ENCODE measurements around the gene ATP2A3. TPM values are rescaled to one million over a fixed set of nuclear protein-coding genes. Genes with fewer than 3 reads are reported as not detected.

The ATP2A3 gene
- total RNA-seq, 1 experiment from 2014 or later, result 101 TPM

- Histone ChIP-seq H3K79me2 (ENCODE audit: low read length) (peaks cover 59% of the 10 kb centered on the region), H3K27ac (ENCODE audit: low read length) (peak overlapping the region; percentile 90)
Measured at GRCh38 chr17:3954976-3955672, 9.1 kb downstream of the ATP2A3 start.

DNA sequence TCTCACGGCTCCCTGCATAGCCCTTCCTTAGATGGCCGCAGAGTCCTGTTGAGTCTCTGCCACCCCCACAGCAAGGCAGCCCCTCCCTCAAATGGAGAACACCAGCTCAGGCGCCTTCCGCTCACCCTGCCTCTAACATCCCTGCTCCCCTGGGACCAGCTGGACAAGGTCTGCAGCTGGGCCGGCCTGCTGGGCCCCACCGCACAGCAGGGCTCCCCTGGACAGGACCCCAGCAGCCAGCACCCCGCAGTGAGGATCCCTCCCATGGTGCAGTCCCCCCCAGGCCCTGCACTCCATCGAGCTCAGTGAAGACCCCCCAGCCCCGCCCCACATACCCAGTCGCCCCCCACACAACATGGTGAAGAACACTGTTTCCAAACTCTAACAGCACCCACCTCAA is 10.2 kb downstream of the ATP2A3 start:
- H3K27ac ChIP-seq (ENCODE audit: low read length), result 0 out of 2 replicates have a peak overlapping the region, but pooled peaks have one; percentile 21
- H3K4me3 ChIP-seq (ENCODE audit: low read length), result no peak overlapping the region
- no peak overlapping the region for H3K4me2 ChIP-seq (ENCODE audit: low read depth, low read length, poor library complexity, severe bottlenecking)
- H2AFZ ChIP-seq (ENCODE audit: low read length), result no peak overlapping the region
- DNase-seq, result no peak
- H3K4me1 ChIP-seq (ENCODE audit: low read length), result peaks cover 31% of the 10 kb centered on the region
- no peaks in the 10 kb centered on the region for H3K9me2 ChIP-seq (replicated peaks; ENCODE audit: insufficient read depth, low read length)
- no peak overlapping the region for H3K9ac ChIP-seq (ENCODE audit: low read length)
- H3K9me3 ChIP-seq (ENCODE audit: low read length), result no peaks in the 10 kb centered on the region
- H4K20me1 ChIP-seq (ENCODE audit: insufficient read depth, low read depth, low read length), result peaks cover 65% of the 10 kb centered on the region
- no peaks in the 10 kb centered on the region for H3K27me3 ChIP-seq (ENCODE audit: low read length)
- peaks cover 42% of the 10 kb centered on the region for H3K36me3 ChIP-seq (ENCODE audit: insufficient read depth, low read length)
- H3K79me2 ChIP-seq (ENCODE audit: low read length), result peaks cover 49% of the 10 kb centered on the region

More at GRCh38 chr17:3954976-3955672, 9.1 kb downstream of the ATP2A3 start:
- DNase-seq, result no peak
- H4K20me1 ChIP-seq (ENCODE audit: insufficient read depth, low read depth, low read length), result peaks cover 75% of the 10 kb centered on the region
- H3K9me2 ChIP-seq (replicated peaks; ENCODE audit: insufficient read depth, low read length), result no peaks in the 10 kb centered on the region
- H3K27me3 ChIP-seq (ENCODE audit: low read length), result no peaks in the 10 kb centered on the region
- H3K4me3 ChIP-seq (ENCODE audit: low read length), result no peak overlapping the region
- peaks cover 41% of the 10 kb centered on the region for H3K4me1 ChIP-seq (ENCODE audit: low read length)
- H2AFZ ChIP-seq (ENCODE audit: low read length), result no peak overlapping the region
- H3K9me3 ChIP-seq (ENCODE audit: low read length), result no peaks in the 10 kb centered on the region
- H3K4me2 ChIP-seq (ENCODE audit: low read depth, low read length, poor library complexity, severe bottlenecking), result no peak overlapping the region
- no peak overlapping the region for H3K9ac ChIP-seq (ENCODE audit: low read length)
- peaks cover 48% of the 10 kb centered on the region for H3K36me3 ChIP-seq (ENCODE audit: insufficient read depth, low read length)

DNA sequence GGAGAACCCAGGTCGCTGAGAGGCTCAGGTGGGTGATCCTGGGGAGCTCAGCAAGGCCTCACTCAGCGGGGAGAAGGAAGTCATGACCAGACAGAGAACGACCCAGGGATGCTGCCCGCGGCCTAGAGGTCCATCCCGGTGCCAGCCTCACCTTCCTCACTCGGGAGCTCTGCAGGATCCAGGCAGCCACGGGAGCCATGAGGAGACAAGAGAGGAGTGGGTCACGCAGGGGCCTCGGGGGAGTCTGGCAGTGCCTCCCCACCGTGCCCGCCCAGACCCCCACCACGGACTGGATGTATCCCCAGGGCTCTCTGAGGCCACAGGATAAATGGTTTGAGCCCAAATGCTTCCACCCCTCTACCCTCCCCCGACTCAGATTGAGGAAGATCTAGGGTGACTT is 10.7 kb downstream of the ATP2A3 start:
- H3K79me2 ChIP-seq (ENCODE audit: low read length), result peaks cover 46% of the 10 kb centered on the region

DNA sequence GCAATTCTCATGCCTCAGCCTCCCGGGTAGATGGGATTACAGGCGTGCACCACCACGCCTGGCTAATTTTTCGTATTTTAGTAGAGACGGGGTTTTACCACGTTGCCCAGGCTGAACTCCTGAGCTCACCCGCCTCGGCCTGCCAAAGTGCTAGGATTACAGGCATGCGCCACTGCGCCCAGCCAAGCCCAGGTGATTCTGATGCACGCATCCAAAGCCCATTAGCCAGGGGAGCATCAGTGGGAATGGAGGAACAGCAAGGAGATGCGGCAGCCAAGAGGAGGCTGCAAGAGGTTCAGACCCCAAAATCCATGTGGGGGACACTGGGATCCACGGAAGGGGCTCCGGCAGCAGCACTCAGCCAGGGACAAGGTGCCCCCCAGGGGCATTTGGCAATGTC is 12.1 kb downstream of the ATP2A3 start:
- Histone ChIP-seq H3K79me2 (ENCODE audit: low read length) (peaks cover 33% of the 10 kb centered on the region), H3K27me3 (ENCODE audit: low read length) (no peaks in the 10 kb centered on the region), H3K4me2 (ENCODE audit: low read depth, low read length, poor library complexity, severe bottlenecking) (no peak overlapping the region), H3K36me3 (ENCODE audit: insufficient read depth, low read length) (peaks cover 42% of the 10 kb centered on the region; the same call in 1 of the 2 replicates), H3K4me3 (ENCODE audit: low read length) (no peak overlapping the region), H3K4me1 (ENCODE audit: low read length) (peaks cover 15% of the 10 kb centered on the region), H3K9ac (ENCODE audit: low read length) (no peak overlapping the region), H2AFZ (ENCODE audit: low read length) (no peak overlapping the region), H3K9me2 (replicated peaks; ENCODE audit: insufficient read depth, low read length) (no peaks in the 10 kb centered on the region), H3K9me3 (ENCODE audit: low read length) (no peaks in the 10 kb centered on the region), H4K20me1 (ENCODE audit: insufficient read depth, low read depth, low read length) (peaks cover 62% of the 10 kb centered on the region), H3K27ac (ENCODE audit: low read length) (no peak overlapping the region)
- no peak for DNase-seq

More for the DNA sequence above, 10.7 kb downstream of the ATP2A3 start:
- no peak for DNase-seq
- no peak overlapping the region for H3K27ac ChIP-seq (ENCODE audit: low read length)
- H3K4me2 ChIP-seq (ENCODE audit: low read depth, low read length, poor library complexity, severe bottlenecking), result no peak overlapping the region
- H3K36me3 ChIP-seq (ENCODE audit: insufficient read depth, low read length), result peaks cover 42% of the 10 kb centered on the region
- H4K20me1 ChIP-seq (ENCODE audit: insufficient read depth, low read depth, low read length), result peaks cover 63% of the 10 kb centered on the region
- no peak overlapping the region for H2AFZ ChIP-seq (ENCODE audit: low read length)
- no peak overlapping the region for H3K9ac ChIP-seq (ENCODE audit: low read length)
- no peaks in the 10 kb centered on the region for H3K9me3 ChIP-seq (ENCODE audit: low read length)
- no peaks in the 10 kb centered on the region for H3K9me2 ChIP-seq (replicated peaks; ENCODE audit: insufficient read depth, low read length)
- no peaks in the 10 kb centered on the region for H3K27me3 ChIP-seq (ENCODE audit: low read length)
- H3K4me1 ChIP-seq (ENCODE audit: low read length), result peaks cover 28% of the 10 kb centered on the region
- H3K4me3 ChIP-seq (ENCODE audit: low read length), result no peak overlapping the region

DNA sequence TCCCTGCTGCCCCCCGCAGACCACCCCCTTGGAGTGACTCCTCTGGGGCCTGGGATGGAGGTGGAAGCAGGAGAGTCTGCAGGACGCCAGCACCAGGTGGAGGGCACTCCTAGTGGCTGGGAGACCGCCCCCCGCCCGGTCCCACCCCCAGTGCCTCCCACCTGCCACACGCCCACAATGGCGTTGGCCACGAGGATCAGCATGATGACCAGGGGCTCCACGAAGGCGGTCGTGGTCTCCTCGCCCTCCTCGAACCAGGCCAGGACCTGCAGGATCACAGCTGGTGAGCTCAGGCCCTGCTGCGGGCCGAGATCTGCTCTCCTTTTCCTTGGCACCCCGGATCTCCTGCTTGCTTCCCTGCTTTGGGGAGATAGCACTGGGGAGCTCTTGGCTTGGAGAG is 12.8 kb downstream of the ATP2A3 start:
- H3K9me2 ChIP-seq (replicated peaks; ENCODE audit: insufficient read depth, low read length), result no peaks in the 10 kb centered on the region

GRCh38 chr17:3951003-3951402 is 13.2 kb downstream of the ATP2A3 start:
- H4K20me1 ChIP-seq (ENCODE audit: insufficient read depth, low read depth, low read length), result peaks cover 58% of the 10 kb centered on the region
- H3K79me2 ChIP-seq (ENCODE audit: low read length), result peaks cover 21% of the 10 kb centered on the region
- H3K9me2 ChIP-seq (replicated peaks; ENCODE audit: insufficient read depth, low read length), result no peaks in the 10 kb centered on the region

More for the DNA sequence above, 12.8 kb downstream of the ATP2A3 start:
- no peak overlapping the region for H3K4me3 ChIP-seq (ENCODE audit: low read length)
- no peaks in the 10 kb centered on the region for H3K9me3 ChIP-seq (ENCODE audit: low read length)
- H3K27me3 ChIP-seq (ENCODE audit: low read length), result no peaks in the 10 kb centered on the region
- H3K4me1 ChIP-seq (ENCODE audit: low read length), result peaks cover 8% of the 10 kb centered on the region
- H3K79me2 ChIP-seq (ENCODE audit: low read length), result peaks cover 26% of the 10 kb centered on the region
- H2AFZ ChIP-seq (ENCODE audit: low read length), result no peak overlapping the region
- no peak for DNase-seq
- H3K36me3 ChIP-seq (ENCODE audit: insufficient read depth, low read length), result peaks cover 36% of the 10 kb centered on the region; the same call in 1 of the 2 replicates
- H3K9ac ChIP-seq (ENCODE audit: low read length), result no peak overlapping the region
- no peak overlapping the region for H3K27ac ChIP-seq (ENCODE audit: low read length)
- H4K20me1 ChIP-seq (ENCODE audit: insufficient read depth, low read depth, low read length), result peaks cover 60% of the 10 kb centered on the region
- H3K4me2 ChIP-seq (ENCODE audit: low read depth, low read length, poor library complexity, severe bottlenecking), result no peak overlapping the region

DNA sequence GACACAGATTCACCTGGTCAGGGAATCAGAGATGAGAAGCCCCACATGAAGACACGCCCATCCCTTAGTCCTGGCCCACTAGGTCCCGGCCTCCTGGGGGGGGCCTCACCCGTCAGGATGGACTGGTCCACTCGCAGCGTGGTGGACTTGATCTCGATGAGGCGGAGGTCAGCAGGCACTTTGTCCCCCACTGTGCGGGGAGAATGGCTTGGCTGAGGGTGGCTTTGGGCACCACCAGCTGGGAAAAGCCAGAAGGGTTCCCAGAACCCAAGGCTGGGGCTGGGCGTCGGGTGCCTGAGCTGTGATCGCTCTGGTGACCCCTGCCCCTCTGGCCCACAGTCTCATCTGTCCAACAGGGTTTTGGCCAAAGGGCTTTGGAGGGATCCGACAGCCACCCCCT is 13.7 kb downstream of the ATP2A3 start:
- Histone ChIP-seq H3K4me2 (ENCODE audit: low read depth, low read length, poor library complexity, severe bottlenecking) (no peak overlapping the region), H3K27ac (ENCODE audit: low read length) (no peak overlapping the region), H3K27me3 (ENCODE audit: low read length) (no peaks in the 10 kb centered on the region), H3K4me1 (ENCODE audit: low read length) (peaks cover 3% of the 10 kb centered on the region; the same call in 1 of the 2 replicates), H4K20me1 (ENCODE audit: insufficient read depth, low read depth, low read length) (peaks cover 56% of the 10 kb centered on the region), H3K4me3 (ENCODE audit: low read length) (no peak overlapping the region), H3K9ac (ENCODE audit: low read length) (no peak overlapping the region), H3K9me3 (ENCODE audit: low read length) (no peaks in the 10 kb centered on the region), H3K36me3 (ENCODE audit: insufficient read depth, low read length) (peaks cover 36% of the 10 kb centered on the region; the same call in 1 of the 2 replicates), H2AFZ (ENCODE audit: low read length) (no peak overlapping the region), H3K79me2 (ENCODE audit: low read length) (peaks cover 20% of the 10 kb centered on the region), H3K9me2 (replicated peaks; ENCODE audit: insufficient read depth, low read length) (no peaks in the 10 kb centered on the region)
- DNase-seq, result no peak

More at GRCh38 chr17:3951003-3951402, 13.2 kb downstream of the ATP2A3 start:
- Histone ChIP-seq H3K9ac (ENCODE audit: low read length) (no peak overlapping the region), H3K27me3 (ENCODE audit: low read length) (no peaks in the 10 kb centered on the region), H3K36me3 (ENCODE audit: insufficient read depth, low read length) (peaks cover 34% of the 10 kb centered on the region; the same call in 1 of the 2 replicates), H2AFZ (ENCODE audit: low read length) (no peak overlapping the region), H3K9me3 (ENCODE audit: low read length) (no peaks in the 10 kb centered on the region), H3K4me1 (ENCODE audit: low read length) (peaks cover 3% of the 10 kb centered on the region), H3K4me3 (ENCODE audit: low read length) (no peak overlapping the region), H3K27ac (ENCODE audit: low read length) (no peak overlapping the region), H3K4me2 (ENCODE audit: low read depth, low read length, poor library complexity, severe bottlenecking) (no peak overlapping the region)
- DNase-seq, result no peak

- Histone ChIP-seq H3K79me2 (ENCODE audit: low read length) (peaks cover 11% of the 10 kb centered on the region), H3K9me2 (replicated peaks; ENCODE audit: insufficient read depth, low read length) (no peaks in the 10 kb centered on the region), H3K4me2 (ENCODE audit: low read depth, low read length, poor library complexity, severe bottlenecking) (no peak overlapping the region), H4K20me1 (ENCODE audit: insufficient read depth, low read depth, low read length) (peaks cover 54% of the 10 kb centered on the region), H3K27me3 (ENCODE audit: low read length) (no peaks in the 10 kb centered on the region), H3K9ac (ENCODE audit: low read length) (no peak overlapping the region), H3K27ac (ENCODE audit: low read length) (no peak overlapping the region), H3K9me3 (ENCODE audit: low read length) (no peaks in the 10 kb centered on the region), H2AFZ (ENCODE audit: low read length) (no peak overlapping the region), H3K4me3 (ENCODE audit: low read length) (no peak overlapping the region), H3K36me3 (ENCODE audit: insufficient read depth, low read length) (peaks cover 36% of the 10 kb centered on the region), H3K4me1 (ENCODE audit: low read length) (no peaks in the 10 kb centered on the region)
- DNase-seq, result no peak
Measured at GRCh38 chr17:3949418-3949817, 14.8 kb downstream of the ATP2A3 start.

Data from Karpas-422 (cell line).